Fibroblast of mammary gland (primary cell): Measurements from ENCODE around the gene GNB3.
"Not testable (repeated sequence)": the region's sequence is repeated elsewhere in the genome, so short reads cannot be mapped to it uniquely, and the experiment has no call there.

Experiments used
- DNase-seq: peaks from one replicate; pipeline ENCODE4 v3.0.0-alpha.2; 2010; ENCODE audit warnings: low read depth
- H3K4me3 ChIP-seq: 2 replicates; pipeline ENCODE4 v1.5.1; 2011; ENCODE audit warnings: low read depth, mild to moderate bottlenecking, low read length, moderate library complexity; ENCODE audit not compliant: control insufficient read depth
- TF ChIP-seq, protein P1 (sequence below): conservative IDR thresholded peaks from 2 replicates; pipeline ENCODE4 v1.5.1; 2011; ENCODE audit warnings: low read depth, low read length, inconsistent platforms; ENCODE audit not compliant: control insufficient read depth, insufficient read depth

Gene GNB3

DNA sequence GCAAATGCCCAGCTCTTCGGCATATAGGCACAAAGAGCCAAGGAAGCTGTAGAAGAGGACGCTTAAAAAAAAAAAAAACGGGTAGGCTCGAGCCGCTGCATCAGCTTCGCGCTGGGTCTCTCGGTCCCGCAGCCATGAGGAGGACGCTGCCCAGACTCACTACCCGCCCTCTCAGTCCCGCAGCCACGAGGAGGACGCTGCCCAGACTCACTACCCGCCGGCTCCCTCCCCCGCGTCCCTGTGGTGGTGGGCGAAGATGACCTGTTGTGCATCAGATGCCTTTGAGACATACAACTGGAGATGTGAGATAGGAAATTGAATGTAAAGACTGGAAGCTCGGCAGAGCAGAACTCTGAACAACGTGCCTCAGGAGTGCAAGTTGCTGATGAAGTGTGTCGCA, 43.8 kb downstream of the GNB3 start:
- DNase-seq: no peak
- no peak overlapping the region for H3K4me3 ChIP-seq
- TF ChIP-seq, protein P1, sequence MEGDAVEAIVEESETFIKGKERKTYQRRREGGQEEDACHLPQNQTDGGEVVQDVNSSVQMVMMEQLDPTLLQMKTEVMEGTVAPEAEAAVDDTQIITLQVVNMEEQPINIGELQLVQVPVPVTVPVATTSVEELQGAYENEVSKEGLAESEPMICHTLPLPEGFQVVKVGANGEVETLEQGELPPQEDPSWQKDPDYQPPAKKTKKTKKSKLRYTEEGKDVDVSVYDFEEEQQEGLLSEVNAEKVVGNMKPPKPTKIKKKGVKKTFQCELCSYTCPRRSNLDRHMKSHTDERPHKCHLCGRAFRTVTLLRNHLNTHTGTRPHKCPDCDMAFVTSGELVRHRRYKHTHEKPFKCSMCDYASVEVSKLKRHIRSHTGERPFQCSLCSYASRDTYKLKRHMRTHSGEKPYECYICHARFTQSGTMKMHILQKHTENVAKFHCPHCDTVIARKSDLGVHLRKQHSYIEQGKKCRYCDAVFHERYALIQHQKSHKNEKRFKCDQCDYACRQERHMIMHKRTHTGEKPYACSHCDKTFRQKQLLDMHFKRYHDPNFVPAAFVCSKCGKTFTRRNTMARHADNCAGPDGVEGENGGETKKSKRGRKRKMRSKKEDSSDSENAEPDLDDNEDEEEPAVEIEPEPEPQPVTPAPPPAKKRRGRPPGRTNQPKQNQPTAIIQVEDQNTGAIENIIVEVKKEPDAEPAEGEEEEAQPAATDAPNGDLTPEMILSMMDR: no peak

DNA sequence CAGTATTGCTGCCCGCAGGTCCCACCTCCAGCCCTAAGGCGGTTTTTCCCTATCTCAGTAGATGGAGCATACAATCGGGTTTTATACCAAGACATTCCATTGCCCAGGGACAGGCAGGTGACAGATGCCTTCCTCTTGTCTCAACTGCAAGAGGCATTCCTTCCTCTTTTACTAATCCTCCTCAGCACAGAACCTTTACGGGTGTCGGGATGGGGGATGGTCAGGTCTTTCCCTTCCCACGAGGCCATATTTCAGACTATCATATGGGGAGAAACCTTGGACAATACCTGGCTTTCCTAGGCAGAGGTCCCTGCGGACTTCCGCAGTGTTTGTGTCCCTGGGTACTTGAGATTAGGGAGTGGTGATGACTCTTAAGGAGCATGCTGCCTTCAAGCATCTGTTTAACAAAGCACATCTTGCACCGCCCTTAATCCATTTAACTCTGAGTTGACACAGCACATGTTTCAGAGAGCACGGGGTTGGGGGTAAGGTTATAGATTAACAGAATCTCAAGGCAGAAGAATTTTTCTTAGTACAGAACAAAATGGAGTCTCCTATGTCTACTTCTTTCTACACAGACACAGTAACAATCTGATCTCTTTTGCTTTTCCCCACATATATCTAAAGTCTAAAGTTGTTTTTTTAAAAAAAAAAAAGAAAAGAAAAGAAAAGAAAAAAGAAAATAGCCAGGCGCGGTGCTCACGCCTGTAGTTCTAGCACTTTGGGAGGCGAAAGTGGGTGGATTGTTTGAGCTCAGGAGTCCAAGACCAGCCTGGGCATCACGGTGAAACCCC, 45.7 kb downstream of the GNB3 start:
- not testable (repeated sequence) for H3K4me3 ChIP-seq, DNase-seq

DNA sequence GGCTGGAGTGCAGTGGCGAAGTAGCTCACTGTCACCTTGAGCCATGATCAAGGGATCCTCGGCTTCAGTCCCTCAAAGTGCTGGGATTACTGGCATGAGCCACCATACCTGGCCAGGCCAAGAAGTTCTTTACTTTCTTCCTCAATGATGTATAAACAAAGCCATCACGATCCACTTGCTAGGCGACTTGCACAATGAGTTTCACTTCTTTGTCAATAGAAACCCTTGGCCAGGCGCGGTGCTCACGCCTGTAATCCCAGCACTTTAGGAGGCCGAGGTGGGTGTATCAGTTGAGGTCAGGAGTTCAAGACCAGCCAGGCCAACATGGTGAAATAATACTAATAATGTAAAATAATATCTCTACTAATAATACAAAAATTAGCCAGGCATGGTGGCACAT, 46.7 kb downstream of the GNB3 start:
- no peak for DNase-seq
- TF ChIP-seq, protein P1: no peak
- no peak overlapping the region for H3K4me3 ChIP-seq

DNA sequence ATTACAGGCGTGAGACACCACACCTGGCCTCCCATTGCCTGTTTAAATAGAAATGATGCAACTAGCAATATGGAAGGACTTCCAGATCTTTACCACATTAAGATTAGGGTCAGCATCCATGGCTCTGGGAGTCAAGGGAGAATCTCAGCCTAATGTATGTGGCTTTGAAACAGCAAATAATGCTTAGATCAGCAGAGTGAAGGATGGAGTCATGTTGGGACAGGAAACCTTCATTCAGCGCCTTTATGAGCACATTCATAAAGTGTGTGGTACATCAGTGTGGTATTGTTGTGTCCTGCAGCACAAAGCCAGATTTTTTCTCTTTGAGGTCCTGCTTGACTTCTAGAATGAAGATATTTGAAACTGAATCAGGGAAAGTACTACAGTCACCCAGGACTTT, 47.6 kb downstream of the GNB3 start:
- TF ChIP-seq, protein P1: no peak
- H3K4me3 ChIP-seq: no peak overlapping the region
- DNase-seq: no peak

DNA sequence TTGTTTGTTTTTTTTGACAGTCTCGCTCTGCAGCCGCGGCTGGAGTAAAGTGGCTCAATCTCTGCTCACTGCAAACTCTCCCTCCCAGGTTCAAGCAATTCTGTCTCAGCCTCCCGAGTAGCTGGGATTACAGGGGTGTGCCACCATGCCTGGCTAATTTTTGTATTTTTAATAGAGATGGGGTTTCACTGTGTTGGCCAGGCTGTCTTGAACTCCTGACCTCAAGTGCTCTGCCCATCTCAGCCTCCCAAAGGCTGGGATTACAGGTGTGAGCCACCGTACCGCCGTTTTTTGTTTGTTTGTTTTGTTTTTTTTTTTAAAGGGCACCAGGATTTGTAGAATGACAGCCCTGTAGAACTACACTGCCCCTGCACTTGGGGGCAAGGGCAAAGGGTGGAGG, 48.1 kb downstream of the GNB3 start:
- not testable (repeated sequence) for DNase-seq, H3K4me3 ChIP-seq

DNA sequence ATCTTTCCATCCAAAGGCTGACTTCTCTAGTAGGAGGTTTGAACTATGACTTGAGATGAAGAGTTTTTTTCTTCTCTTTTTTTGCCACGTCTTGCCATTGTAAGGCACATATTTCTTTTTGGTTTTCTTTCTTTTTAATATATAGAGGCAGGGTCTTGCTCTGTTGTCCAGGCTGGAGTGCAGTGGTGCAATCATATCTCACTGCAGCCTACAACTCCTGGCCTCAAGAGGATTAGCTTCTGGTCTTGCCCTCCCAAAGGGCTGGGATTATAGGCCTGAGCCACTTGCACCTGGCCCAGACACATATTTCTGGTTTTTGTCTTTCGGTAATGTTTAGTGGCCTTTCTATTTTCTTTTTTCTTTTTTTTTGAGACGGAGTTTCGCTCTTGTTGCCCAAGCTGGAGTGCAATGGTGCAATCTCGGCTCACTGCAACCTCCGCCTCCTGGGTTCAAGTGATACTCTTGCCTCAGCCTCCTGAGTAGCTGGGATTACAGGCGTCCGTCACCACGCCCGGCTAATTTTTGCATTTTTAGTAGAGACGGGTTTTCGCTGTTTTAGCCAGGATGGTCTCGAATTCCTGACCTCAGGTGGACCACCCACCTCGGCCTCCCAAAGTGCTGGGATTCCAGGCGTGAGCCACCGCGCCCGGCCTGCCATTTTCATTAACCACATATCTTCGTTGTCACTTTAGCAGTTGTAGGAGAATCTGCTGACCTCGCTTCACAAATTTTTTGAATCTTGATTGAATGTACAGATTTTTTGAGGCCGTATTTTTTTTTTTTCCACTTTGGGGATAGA, 49.2 kb downstream of the GNB3 start:
- not testable (repeated sequence) for H3K4me3 ChIP-seq, DNase-seq

DNA sequence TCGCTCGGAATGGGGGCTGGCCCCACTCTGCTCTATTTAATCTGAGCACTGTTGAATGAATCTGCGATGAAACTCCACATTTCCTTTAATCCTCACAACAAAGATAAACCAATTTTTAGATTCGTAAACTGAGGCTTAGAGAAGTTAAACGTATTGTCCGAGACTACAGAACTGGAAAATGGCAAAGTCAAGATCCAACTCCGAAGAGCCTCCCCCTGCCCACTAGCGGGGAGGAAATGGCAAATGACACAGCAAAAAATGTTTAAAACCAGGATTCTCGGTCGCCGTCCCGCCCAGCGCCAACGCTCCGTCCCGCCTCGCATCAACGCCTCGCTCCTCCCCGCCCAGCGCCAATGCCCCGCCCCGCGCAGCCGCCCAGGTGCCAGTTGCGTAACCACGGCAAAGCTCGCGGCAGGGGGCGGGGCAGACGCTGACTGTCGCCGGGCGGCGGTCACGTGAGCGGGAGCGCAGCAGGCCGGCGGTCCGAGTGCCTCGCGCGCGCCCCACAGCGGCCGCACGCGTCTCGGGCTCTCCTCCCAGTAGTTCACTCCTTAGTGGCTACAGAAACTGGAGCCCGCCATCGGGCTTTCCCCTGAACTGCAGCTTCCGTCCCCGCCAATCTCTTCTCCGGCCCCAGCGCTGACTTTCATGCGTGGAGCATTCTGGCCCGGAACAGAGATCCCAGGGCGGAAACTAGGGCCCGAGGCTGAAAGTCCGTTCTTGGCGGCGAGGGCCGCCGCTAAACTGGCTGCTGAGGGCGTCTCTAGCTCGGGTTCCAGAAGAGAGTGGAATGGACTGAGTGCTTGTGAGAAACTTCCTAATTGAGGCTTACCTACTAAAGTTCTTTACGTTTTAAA, 50.3 kb downstream of the GNB3 start:
- TF ChIP-seq, protein P1: peak; percentile 41
- DNase-seq: peak; percentile 93

DNA sequence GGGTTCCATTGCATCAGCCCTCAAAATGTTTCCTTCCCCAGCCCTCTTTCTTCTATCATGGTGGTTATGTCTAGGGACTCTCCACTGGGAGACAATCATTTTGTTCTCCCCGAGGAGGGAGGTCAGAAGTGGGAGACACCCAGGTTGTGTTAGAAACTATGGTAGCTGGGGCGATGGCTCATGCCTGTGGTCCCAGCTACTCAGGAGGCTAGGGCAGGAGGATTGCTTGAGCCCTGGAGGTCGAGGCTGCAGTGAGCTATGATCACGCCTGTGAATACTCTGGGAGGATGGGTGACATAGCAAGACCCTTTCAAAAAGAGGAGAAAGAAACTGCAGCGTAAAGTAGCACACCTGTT, 50.9 kb downstream of the GNB3 start:
- DNase-seq: no peak
- H3K4me3 ChIP-seq: peak overlapping the region; percentile 59
- TF ChIP-seq, protein P1: no peak

More for the DNA sequence above, 50.3 kb downstream of the GNB3 start:
- peak overlapping the region; percentile 59 for H3K4me3 ChIP-seq

DNA sequence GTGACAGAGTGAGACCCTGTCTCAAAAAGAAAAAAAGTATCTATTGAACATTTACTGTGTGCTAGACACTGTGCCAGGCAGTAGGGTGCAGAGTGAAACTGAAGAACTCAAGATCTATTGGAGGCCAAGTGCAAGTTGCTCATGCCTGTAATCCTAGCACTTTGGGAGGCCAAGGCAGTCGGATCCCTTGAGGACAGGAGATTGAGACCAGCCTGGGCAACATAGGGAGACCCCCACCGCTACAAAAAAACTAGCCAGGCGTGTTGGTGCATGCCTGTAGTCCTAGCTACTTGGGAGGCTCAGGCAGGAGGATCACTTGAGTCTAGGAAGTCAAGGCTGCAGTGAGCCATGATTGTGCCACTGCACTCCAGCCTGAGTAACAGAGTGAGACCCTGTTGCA, 52.0 kb downstream of the GNB3 start:
- not testable (repeated sequence) for DNase-seq, H3K4me3 ChIP-seq
